ENCODE results near the gene SYNRG.
A peak's percentile ranks its signal among the peaks of the same experiment; 100 is the strongest.
"Not testable (repeated sequence)": the region's sequence is repeated elsewhere in the genome, so short reads cannot be mapped to it uniquely, and the experiment has no call there.

The SYNRG gene

GRCh38 chr17:37516127-37516571, 93.1 kb downstream of the SYNRG start:
- H3K4me3 ChIP-seq (ENCODE audit: low read depth, low read length): no peak overlapping the region
- in situ Hi-C loops (cut with HindIII; ENCODE audit: low sequenced_read_pairs): no loop called here
- no peak for TF ChIP-seq CTCF (IDR thresholded peaks at IDR 0.05; ENCODE audit: low read depth, low read length, missing control alignments)
- no peak for DNase-seq (ENCODE audit: low read depth)

GRCh38 chr17:37513711-37514110, 95.5 kb downstream of the SYNRG start:
- no peak for TF ChIP-seq CTCF (IDR thresholded peaks at IDR 0.05; ENCODE audit: low read depth, low read length, missing control alignments)
- in situ Hi-C loops (cut with HindIII; ENCODE audit: low sequenced_read_pairs): no loop called here
- H3K4me3 ChIP-seq (ENCODE audit: low read depth, low read length): no peak overlapping the region
- DNase-seq (ENCODE audit: low read depth): no peak

- no peak for DNase-seq (ENCODE audit: low read depth)
- no peak for TF ChIP-seq CTCF (IDR thresholded peaks at IDR 0.05; ENCODE audit: low read depth, low read length, missing control alignments)
- in situ Hi-C loops (cut with HindIII; ENCODE audit: low sequenced_read_pairs): no loop called here
- H3K4me3 ChIP-seq (ENCODE audit: low read depth, low read length): no peak overlapping the region
These were observed 96.7 kb downstream of the SYNRG start for GRCh38 chr17:37512442-37513068.

GRCh38 chr17:37511642-37512041, 97.6 kb downstream of the SYNRG start:
- DNase-seq (ENCODE audit: low read depth); in situ Hi-C loops (cut with HindIII; ENCODE audit: low sequenced_read_pairs): not testable (repeated sequence)

GRCh38 chr17:37510056-37510455, 99.2 kb downstream of the SYNRG start:
- H3K4me3 ChIP-seq (ENCODE audit: low read depth, low read length): no peak overlapping the region
- in situ Hi-C loops (cut with HindIII; ENCODE audit: low sequenced_read_pairs): no loop called here
- no peak for TF ChIP-seq CTCF (IDR thresholded peaks at IDR 0.05; ENCODE audit: low read depth, low read length, missing control alignments)
- DNase-seq (ENCODE audit: low read depth): no peak

More at GRCh38 chr17:37511642-37512041, 97.6 kb downstream of the SYNRG start:
- not testable (repeated sequence) for H3K4me3 ChIP-seq (ENCODE audit: low read depth, low read length)

GRCh38 chr17:37507111-37507510, 102.1 kb downstream of the SYNRG start:
- no peak for DNase-seq (ENCODE audit: low read depth)
- H3K4me3 ChIP-seq (ENCODE audit: low read depth, low read length): no peak overlapping the region
- in situ Hi-C loops (cut with HindIII; ENCODE audit: low sequenced_read_pairs): no loop called here
- no peak for TF ChIP-seq CTCF (IDR thresholded peaks at IDR 0.05; ENCODE audit: low read depth, low read length, missing control alignments)

GRCh38 chr17:37506678-37507077, 102.5 kb downstream of the SYNRG start:
- H3K4me3 ChIP-seq (ENCODE audit: low read depth, low read length): no peak overlapping the region
- DNase-seq (ENCODE audit: low read depth): no peak
- in situ Hi-C loops (cut with HindIII; ENCODE audit: low sequenced_read_pairs): no loop called here
- TF ChIP-seq CTCF (IDR thresholded peaks at IDR 0.05; ENCODE audit: low read depth, low read length, missing control alignments): peak; percentile 80
